HepG2 (cell line): ENCODE results near the gene LYPD8. TPM values are rescaled to one million over a fixed set of nuclear protein-coding genes. Genes with fewer than 3 reads are reported as not detected.

Experiments used
- ATAC-seq: fragments of 200-7000 bp; cut with Tn5 transposase; 3 replicates; pipeline ENCODE4 v1.9.1; 2020; ENCODE audit warnings: mild to moderate bottlenecking, moderate library complexity
- BruUV-seq: library from RNA; stranded (reverse); fragments of 400-500 nt; replicated peaks from 2 replicates; lab custom pipeline; 2021; lab: Mats Ljungman, UMichigan
- CTCF ChIA-PET: fragments of 300-600 bp; formaldehyde crosslinking; extraction: SDS; loops from one replicate; lab custom pipeline; 2021; ENCODE audit warnings: low total read pairs, inconsistent platforms, low intra/inter-chr PET ratio; lab: Yijun Ruan, JAX
- POLR2A ChIA-PET: fragments of 350-600 bp; sonication (Branson Sonifier 250); formaldehyde crosslinking; loops from one replicate; lab custom pipeline; 2020; ENCODE audit warnings: antibody characterized with exemption, inconsistent platforms; lab: Yijun Ruan, JAX
- DNase-seq: peaks from one replicate; pipeline ENCODE4 v3.0.0-alpha.2; 2015; ENCODE audit warnings: low spot score
- FAIRE-seq: peaks from 3 replicates; lab custom pipeline; 2011; peaks lifted over from hg19 to GRCh38; lab: Jason Lieb, UNC
- H2AFZ ChIP-seq: one replicate; pipeline ENCODE4 v1.6.1; 2011; ENCODE audit warnings: low read length, inconsistent platforms
- H3K27ac ChIP-seq: fragments of 300-600 bp; 3 replicates; pipeline ENCODE4 v1.8.0; 2011; ENCODE audit warnings: mixed run types, mild to moderate bottlenecking, mixed read lengths, low read length, inconsistent platforms; ENCODE audit not compliant: insufficient read depth; ENCODE audit errors: extremely low read length
- H3K27me3 ChIP-seq, 2 experiments: fragments of 200-600 bp in 1 of 2; 2 replicates in 1 of 2; 3 replicates in 1 of 2; pipeline versions ENCODE4 v1.6.0 to v1.8.0; 2011; ENCODE audit warnings: low read length in 2 of 2, mild to moderate bottlenecking in 2 of 2, moderate library complexity in 2 of 2, inconsistent platforms in 1 of 2; ENCODE audit not compliant: insufficient read depth in 2 of 2, control insufficient read depth in 1 of 2
- H3K36me3 ChIP-seq, 2 experiments: fragments of 200-600 bp in 1 of 2; replicated peaks in 1 of 2; 2 replicates in 1 of 2; 3 replicates in 1 of 2; pipeline versions ENCODE4 v1.5.1 to v1.8.0; 2011; ENCODE audit warnings: low read length in 2 of 2, inconsistent platforms in 1 of 2; ENCODE audit not compliant: insufficient read depth in 2 of 2, control insufficient read depth in 1 of 2
- H3K4me1 ChIP-seq: 2 replicates; pipeline ENCODE4 v1.5.1; 2012; ENCODE audit warnings: low read length, inconsistent platforms; ENCODE audit not compliant: insufficient read depth
- H3K4me2 ChIP-seq: 2 replicates; pipeline ENCODE4 v1.6.0; 2011; ENCODE audit warnings: low read depth, low read length, inconsistent platforms
- H3K4me3 ChIP-seq, 3 experiments: fragments of 200-600 bp in 1 of 3; sonication (generic), shearing (Covaris generic) in 1 of 3; replicated peaks in 1 of 3; 2 replicates each; pipeline ENCODE4 v1.5.1; 2011 to 2016; ENCODE audit warnings: low read length in 3 of 3, inconsistent platforms in 2 of 3, low read depth in 2 of 3, mild to moderate bottlenecking in 2 of 3, control low read depth in 1 of 3, mixed read lengths in 1 of 3; ENCODE audit not compliant: insufficient read depth in 1 of 3
- H3K79me2 ChIP-seq: one replicate; pipeline ENCODE4 v1.6.1; 2011; ENCODE audit warnings: low read length, inconsistent platforms; ENCODE audit not compliant: insufficient read depth
- H3K9ac ChIP-seq: 2 replicates; pipeline ENCODE4 v1.6.0; 2011; ENCODE audit warnings: mild to moderate bottlenecking, low read depth, low read length, inconsistent platforms; ENCODE audit not compliant: insufficient read depth
- H3K9me3 ChIP-seq: 2 replicates; pipeline ENCODE4 v1.5.1; 2012; ENCODE audit warnings: mild to moderate bottlenecking, low read length
- H4K20me1 ChIP-seq: 2 replicates; pipeline ENCODE4 v1.6.0; 2011; ENCODE audit warnings: inconsistent platforms, mild to moderate bottlenecking, low read length, moderate library complexity; ENCODE audit not compliant: insufficient read depth
- HDAC1 ChIP-seq: sonication (generic); formaldehyde crosslinking; IDR thresholded peaks from 2 replicates; pipeline ENCODE4 v1.5.1; 2020; ENCODE audit warnings: mild to moderate bottlenecking, missing genetic modification reagents
- MED1 ChIP-seq: sonication (generic); formaldehyde crosslinking; IDR thresholded peaks from 2 replicates; pipeline ENCODE4 v1.4.0; 2020; ENCODE audit warnings: missing genetic modification reagents
- MIXL1 ChIP-seq: IDR thresholded peaks from 2 replicates; pipeline ENCODE4 v1.6.1; 2016
- SIN3A ChIP-seq: IDR thresholded peaks from 2 replicates; pipeline ENCODE4 v1.6.1; 2011; ENCODE audit warnings: low read depth, mild to moderate bottlenecking, control low read depth, low read length, borderline replicate concordance
- SOX13 ChIP-seq, 3 experiments: fragments of 450-650 bp in 1 of 3; sonication (generic) in 1 of 3; formaldehyde crosslinking in 1 of 3; IDR thresholded peaks in 2 of 3; conservative IDR thresholded peaks in 1 of 3; 2 replicates each; pipeline versions ENCODE4 v1.5.0 to v1.6.1; 2016 to 2020; ENCODE audit warnings: antibody characterized with exemption in 1 of 3, mild to moderate bottlenecking in 1 of 3, missing compliant biosample characterization in 1 of 3, missing genetic modification reagents in 1 of 3, moderate library complexity in 1 of 3
- ZNF383 ChIP-seq: sonication (generic); formaldehyde crosslinking; IDR thresholded peaks from 2 replicates; pipeline ENCODE4 v1.4.0; 2020; ENCODE audit warnings: missing genetic modification reagents, mild to moderate bottlenecking, borderline replicate concordance
- ZNF543 ChIP-seq: sonication (generic); formaldehyde crosslinking; IDR thresholded peaks from 2 replicates; pipeline ENCODE4 v1.4.0; 2020; ENCODE audit warnings: mild to moderate bottlenecking, missing genetic modification reagents
- ZNF563 ChIP-seq: sonication (generic); formaldehyde crosslinking; IDR thresholded peaks from 2 replicates; pipeline ENCODE4 v1.8.0; 2022; ENCODE audit warnings: mild to moderate bottlenecking, moderate library complexity, missing genetic modification reagents
- ZNF598 ChIP-seq: sonication (generic); formaldehyde crosslinking; IDR thresholded peaks from 2 replicates; pipeline ENCODE4 v1.5.1; 2020; ENCODE audit warnings: mild to moderate bottlenecking, missing genetic modification reagents, borderline replicate concordance
- ZNF607 ChIP-seq: sonication (generic); formaldehyde crosslinking; IDR thresholded peaks from 2 replicates; pipeline ENCODE4 v1.5.1; 2020; ENCODE audit warnings: missing genetic modification reagents, mild to moderate bottlenecking, borderline replicate concordance
- ZNF713 ChIP-seq: sonication (generic); formaldehyde crosslinking; IDR thresholded peaks from 2 replicates; pipeline ENCODE4 v1.4.0; 2020; ENCODE audit warnings: mild to moderate bottlenecking, missing genetic modification reagents
- ZNF781 ChIP-seq: sonication (generic); formaldehyde crosslinking; IDR thresholded peaks from 2 replicates; pipeline ENCODE4 v1.5.1; 2020; ENCODE audit warnings: borderline replicate concordance, mild to moderate bottlenecking, missing genetic modification reagents; ENCODE audit errors: not compliant biosample characterization
- ZSCAN9 ChIP-seq: IDR thresholded peaks from 2 replicates; pipeline ENCODE4 v1.6.1; 2016; ENCODE audit warnings: borderline replicate concordance
- WGBS: methylation state at CpG from one replicate; pipeline ENCODE4 v1.1.6; 2017; ENCODE audit warnings: low lambda C conversion rate; 5-methylcytosine and 5-hydroxymethylcytosine counted together
- in situ Hi-C: cut with HindIII; loops from 2 replicates; pipeline ENCODE4 v1.10.0; 2017; ENCODE audit warnings: low pct_unique_long_range_greater_than_20kb; ENCODE audit not compliant: extremely low pct_ligation_motif_present
- intact Hi-C: fragments of 100-400 bp; cut with micrococcal nuclease; formaldehyde crosslinking; loops from one replicate; pipeline ENCODE4 v1.10.0; 2022; ENCODE audit not compliant: unreplicated experiment
- polyA plus RNA-seq, 8 experiments: library from polyadenylated mRNA; depleted of rRNA in 3 of 8; stranded (reverse) in 7 of 8; unstranded in 1 of 8; fragments of >200 nt; fragmentation: Illumina TruSeq in 4 of 8; extraction: Trizol in 4 of 8; gene quantifications; 2 replicates each; pipeline versions ENCODE4 v1.2.1 to v1.2.3, GENCODE V29; 2011 to 2016; ENCODE audit warnings: low read depth in 4 of 8, missing spikeins in 1 of 8, mixed read lengths in 1 of 8; ENCODE audit not compliant: insufficient read depth in 1 of 8
- total RNA-seq, 5 experiments: library from RNA; depleted of rRNA; stranded (reverse); fragments of >200 nt; fragmentation: Illumina TruSeq; extraction: Trizol; gene quantifications; 2 replicates each; pipeline ENCODE4 v1.2.3, GENCODE V29; 2016; ENCODE audit warnings: low read depth in 1 of 5

LYPD8 gene
- total and polyA plus RNA-seq, 2 of the 13 experiments (the other 11 are each of a cell fraction or from before 2014, with no cell fraction given), result not detected

DNA sequence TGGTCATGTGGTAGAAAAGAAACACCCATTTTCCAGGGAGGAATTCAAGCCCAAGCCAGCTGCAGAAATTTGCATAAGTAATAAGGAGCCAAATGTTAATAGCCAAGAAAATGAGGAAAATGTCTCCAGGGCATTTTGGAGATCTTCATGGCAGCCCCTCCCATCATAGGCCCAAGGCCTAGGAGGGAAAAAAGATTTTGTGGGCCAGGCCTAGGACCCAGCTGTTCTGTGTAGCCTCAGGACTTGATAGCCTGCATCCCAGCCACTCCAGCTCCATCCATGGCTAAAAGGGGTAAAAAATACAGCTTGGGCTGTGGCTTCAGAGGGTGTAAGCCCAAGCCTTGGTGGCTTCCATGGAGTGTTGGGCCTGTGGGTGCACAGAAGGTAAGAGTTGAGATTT, 21.4 kb upstream of the LYPD8 start:
- no peak overlapping the region for H2AFZ ChIP-seq
- in situ Hi-C loops (no loop called here), intact Hi-C loops (no loop called here)
- no peaks in the 10 kb centered on the region for H4K20me1 ChIP-seq
- no peak overlapping the region for H3K4me2 ChIP-seq
- H3K36me3 ChIP-seq, result no peaks in the 10 kb centered on the region
- TF ChIP-seq HDAC1 (CRISPR knock-in tag) (no peak), SIN3A (no peak), ZNF598 (CRISPR knock-in tag) (no peak), MIXL1 (CRISPR knock-in tag) (no peak), ZSCAN9 (CRISPR knock-in tag) (no peak)
- peaks cover 8% of the 10 kb centered on the region for H3K9me3 ChIP-seq
- no peaks in the 10 kb centered on the region for H3K27me3 ChIP-seq
- H3K27ac ChIP-seq, result no peak overlapping the region
- H3K79me2 ChIP-seq, result no peaks in the 10 kb centered on the region
- no peak overlapping the region for H3K9ac ChIP-seq
- no TSS peak for BruUV-seq
- ChIA-PET CTCF (no interaction called here), POLR2A (no interaction called here)
- no peak overlapping the region for H3K4me3 ChIP-seq
- no peak for ATAC-seq
- no peak for DNase-seq
- no peak for FAIRE-seq
- H3K4me1 ChIP-seq, result no peaks in the 10 kb centered on the region; the same call in 1 of the 2 replicates

GRCh38 chr1:248775441-248775840, 19.9 kb upstream of the LYPD8 start:
- no TSS peak for BruUV-seq
- Histone ChIP-seq H3K9me3 (no peaks in the 10 kb centered on the region), H2AFZ (no peak overlapping the region), H3K4me2 (no peak overlapping the region), H3K27me3 (no peaks in the 10 kb centered on the region), H3K79me2 (no peaks in the 10 kb centered on the region), H3K4me3 (no peak overlapping the region), H3K27ac (no peak overlapping the region), H3K4me1 (no peaks in the 10 kb centered on the region), H3K36me3 (no peaks in the 10 kb centered on the region), H3K9ac (no peak overlapping the region), H4K20me1 (no peaks in the 10 kb centered on the region)
- DNase-seq, result no peak
- ChIA-PET CTCF (no interaction called here), POLR2A (no interaction called here)
- no peak for FAIRE-seq
- TF ChIP-seq ZNF383 (no peak), SOX13 (IDR thresholded peaks at IDR 0.05) (no peak), SOX13 (CRISPR knock-in tag; conservative IDR thresholded peaks at IDR 0.05 in 1 of 2, IDR thresholded peaks at IDR 0.05 in 1 of 2) (no peak), MED1 (CRISPR knock-in tag) (no peak), ZNF543 (CRISPR knock-in tag) (no peak), ZNF713 (CRISPR knock-in tag) (no peak), ZNF607 (CRISPR knock-in tag) (no peak), ZNF781 (CRISPR knock-in tag) (no peak), ZNF563 (CRISPR knock-in tag) (no peak)
- in situ Hi-C loops (no loop called here), intact Hi-C loops (no loop called here)
- no peak for ATAC-seq
- 14% methylated on average over 4 of the region's 4 CpGs for WGBS
